IMR-90 (cell line): ENCODE measurements around the gene GIMAP8. TPM values are rescaled to one million over a fixed set of nuclear protein-coding genes. Genes with fewer than 3 reads are reported as not detected.

Experiments used
- ATAC-seq: fragments of 200-7000 bp; cut with Tn5 transposase; 2 replicates; pipeline ENCODE4 v1.9.1; 2020; ENCODE audit warnings: low read depth, mild to moderate bottlenecking, moderate library complexity
- BruUV-seq: library from RNA; stranded (reverse); fragments of 400-500 nt; replicated peaks from 2 replicates; lab custom pipeline; 2021; lab: Mats Ljungman, UMichigan
- CTCF ChIA-PET: fragments of 300-600 bp; formaldehyde crosslinking; extraction: SDS; loops from one replicate; lab custom pipeline; 2021; ENCODE audit warnings: antibody characterized with exemption; lab: Yijun Ruan, JAX
- POLR2A ChIA-PET: fragments of 300-600 bp; sonication (Branson Sonifier 250); formaldehyde crosslinking; loops from one replicate; lab custom pipeline; 2022; ENCODE audit warnings: antibody characterized with exemption; ENCODE audit not compliant: unreplicated experiment; lab: Charles Lee
- DNase-seq: peaks from one replicate; pipeline ENCODE4 v3.0.0; 2013
- H2AFZ ChIP-seq: replicated peaks from 2 replicates; pipeline ENCODE3; 2013; ENCODE audit warnings: low read length, mild to moderate bottlenecking; ENCODE audit not compliant: poor library complexity
- H2AK5ac ChIP-seq: 2 replicates; pipeline ENCODE4 v1.6.1; 2013; ENCODE audit warnings: low read depth, low read length, inconsistent platforms
- H2AK9ac ChIP-seq: replicated peaks from 2 replicates; pipeline ENCODE3; 2013; ENCODE audit warnings: mild to moderate bottlenecking, low read depth, low read length, moderate library complexity; ENCODE audit not compliant: poor library complexity
- H2BK120ac ChIP-seq: 2 replicates; pipeline ENCODE4 v1.6.1; 2013; ENCODE audit warnings: low read depth, low read length, inconsistent platforms
- H2BK15ac ChIP-seq: 3 replicates; pipeline ENCODE4 v1.6.1; 2013; ENCODE audit warnings: low read depth, low read length, inconsistent platforms
- H2BK20ac ChIP-seq: 2 replicates; pipeline ENCODE4 v1.6.1; 2013; ENCODE audit warnings: low read depth, mild to moderate bottlenecking, inconsistent platforms, low read length, moderate library complexity
- H2BK5ac ChIP-seq: 2 replicates; pipeline ENCODE4 v1.6.1; 2013; ENCODE audit warnings: mild to moderate bottlenecking, low read depth, low read length, inconsistent platforms; ENCODE audit not compliant: poor library complexity, severe bottlenecking
- H3K14ac ChIP-seq: replicated peaks from 2 replicates; pipeline ENCODE4 v1.6.1; 2013; ENCODE audit warnings: low read depth, low read length, inconsistent platforms
- H3K18ac ChIP-seq: 2 replicates; pipeline ENCODE4 v1.6.1; 2013; ENCODE audit warnings: low read depth, low read length, control low read depth
- H3K23ac ChIP-seq: 2 replicates; pipeline ENCODE4 v1.6.1; 2013; ENCODE audit warnings: low read depth, low read length, inconsistent platforms
- H3K27ac ChIP-seq: 2 replicates; pipeline ENCODE4 v1.5.1; 2013; ENCODE audit warnings: mild to moderate bottlenecking, control low read depth, low read length; ENCODE audit not compliant: insufficient read depth
- H3K27me3 ChIP-seq: 2 replicates; pipeline ENCODE4 v1.6.1; 2013; ENCODE audit warnings: low read length; ENCODE audit not compliant: control insufficient read depth, insufficient read depth
- H3K36me3 ChIP-seq: 2 replicates; pipeline ENCODE4 v1.6.1; 2013; ENCODE audit warnings: low read length, mixed read lengths; ENCODE audit not compliant: control insufficient read depth, insufficient read depth
- H3K4ac ChIP-seq: 2 replicates; pipeline ENCODE4 v1.6.1; 2013; ENCODE audit warnings: low read depth, low read length, inconsistent platforms
- H3K4me1 ChIP-seq: 2 replicates; pipeline ENCODE4 v1.6.1; 2013; ENCODE audit warnings: low read length, mixed read lengths; ENCODE audit not compliant: control insufficient read depth, insufficient read depth
- H3K4me2 ChIP-seq: 2 replicates; pipeline ENCODE4 v1.6.1; 2013; ENCODE audit warnings: low read depth, mild to moderate bottlenecking, control low read depth, low read length, moderate library complexity
- H3K4me3 ChIP-seq: 2 replicates; pipeline ENCODE4 v1.5.1; 2013; ENCODE audit warnings: low read depth, mild to moderate bottlenecking, control low read depth, low read length, moderate library complexity; ENCODE audit not compliant: insufficient read depth
- H3K56ac ChIP-seq: 2 replicates; pipeline ENCODE4 v1.6.1; 2013; ENCODE audit warnings: low read length, inconsistent platforms; ENCODE audit not compliant: insufficient read depth; ENCODE audit errors: extremely low read depth
- H3K79me1 ChIP-seq, 2 experiments: 2 replicates each; pipeline ENCODE4 v1.6.1; 2013; ENCODE audit warnings: low read length in 2 of 2, inconsistent platforms in 1 of 2, low read depth in 1 of 2
- H3K9ac ChIP-seq: 2 replicates; pipeline ENCODE4 v1.6.1; 2013; ENCODE audit warnings: low read depth, low read length, control low read depth
- H3K9me1 ChIP-seq: 2 replicates; pipeline ENCODE4 v1.6.1; 2013; ENCODE audit warnings: low read length, inconsistent platforms; ENCODE audit not compliant: insufficient read depth
- H3K9me3 ChIP-seq: 2 replicates; pipeline ENCODE4 v1.6.1; 2013; ENCODE audit warnings: low read length; ENCODE audit not compliant: control insufficient read depth, insufficient read depth
- H4K20me1 ChIP-seq: 2 replicates; pipeline ENCODE4 v1.6.1; 2013; ENCODE audit warnings: low read length, inconsistent platforms; ENCODE audit not compliant: insufficient read depth
- H4K5ac ChIP-seq: 2 replicates; pipeline ENCODE4 v1.6.1; 2013; ENCODE audit warnings: mild to moderate bottlenecking, low read depth, low read length, control low read depth
- H4K8ac ChIP-seq, 2 experiments: 2 replicates each; pipeline ENCODE4 v1.6.1; 2013; ENCODE audit warnings: low read depth in 2 of 2, low read length in 2 of 2, control low read depth in 1 of 2, inconsistent platforms in 1 of 2
- H4K91ac ChIP-seq: 2 replicates; pipeline ENCODE4 v1.6.1; 2013; ENCODE audit warnings: low read depth, low read length, inconsistent platforms; ENCODE audit not compliant: insufficient read depth
- BHLHE40 ChIP-seq: fragments of 150-350 bp; IDR thresholded peaks from 2 replicates; pipeline ENCODE4 v1.6.1; 2016; ENCODE audit warnings: mild to moderate bottlenecking, low read depth, low read length
- CEBPB ChIP-seq: IDR thresholded peaks from 2 replicates; pipeline ENCODE4 v1.6.1; 2012; ENCODE audit warnings: low read depth, low read length, improper control_type of control experiment
- CHD1 ChIP-seq: IDR thresholded peaks from 2 replicates; pipeline ENCODE4 v1.6.1; 2012; ENCODE audit warnings: low read depth, low read length, improper control_type of control experiment
- CTCF ChIP-seq: conservative IDR thresholded peaks from 2 replicates; pipeline ENCODE4 v1.5.1; 2012; ENCODE audit warnings: mild to moderate bottlenecking, low read depth, low read length, improper control_type of control experiment
- ELK1 ChIP-seq: fragments of 150-350 bp; IDR thresholded peaks from 2 replicates; pipeline ENCODE4 v1.6.1; 2016; ENCODE audit warnings: low read depth, mild to moderate bottlenecking, low read length, moderate library complexity, borderline replicate concordance
- FOS ChIP-seq: fragments of 150-350 bp; IDR thresholded peaks from 2 replicates; pipeline ENCODE4 v1.6.1; 2016; ENCODE audit warnings: low read depth, low read length
- MAZ ChIP-seq: IDR thresholded peaks from 2 replicates; pipeline ENCODE4 v1.6.1; 2012; ENCODE audit warnings: low read depth, mild to moderate bottlenecking, low read length, improper control_type of control experiment, moderate library complexity, borderline replicate concordance
- MXI1 ChIP-seq: IDR thresholded peaks from 2 replicates; pipeline ENCODE4 v1.6.1; 2012; ENCODE audit warnings: low read depth, mild to moderate bottlenecking, low read length, moderate library complexity, borderline replicate concordance
- NFE2L2 ChIP-seq: fragments of 150-350 bp; IDR thresholded peaks from 2 replicates; pipeline ENCODE4 v1.6.1; 2016; ENCODE audit warnings: low read depth, mild to moderate bottlenecking, low read length
- POLR2A ChIP-seq: IDR thresholded peaks from 2 replicates; pipeline ENCODE4 v1.6.1; 2012; ENCODE audit warnings: mild to moderate bottlenecking, low read depth, low read length
- RCOR1 ChIP-seq: IDR thresholded peaks from 2 replicates; pipeline ENCODE4 v1.6.1; 2012; ENCODE audit warnings: mild to moderate bottlenecking, low read length, improper control_type of control experiment; ENCODE audit not compliant: insufficient replicate concordance
- RFX5 ChIP-seq: IDR thresholded peaks from 2 replicates; pipeline ENCODE4 v1.8.0; 2012; ENCODE audit warnings: low read depth, mild to moderate bottlenecking, low read length, moderate library complexity
- USF2 ChIP-seq: fragments of 150-350 bp; IDR thresholded peaks from 2 replicates; pipeline ENCODE4 v1.6.1; 2017; ENCODE audit warnings: mild to moderate bottlenecking, antibody characterized with exemption, low read length, low read depth
- dilution Hi-C: fragments of 300-500 bp; cut with HindIII; formaldehyde crosslinking; loops from one replicate; pipeline ENCODE4 v1.14.3; 2018; ENCODE audit warnings: low sequenced_read_pairs; ENCODE audit not compliant: unreplicated experiment
- in situ Hi-C: fragments of 300-500 bp; cut with MboI; formaldehyde crosslinking; loops from 3 replicates; pipeline ENCODE4 v1.14.3; 2019; ENCODE audit warnings: low sequenced_read_pairs, inconsistent platforms, mixed read lengths
- intact Hi-C: fragments of 100-400 bp; cut with micrococcal nuclease; formaldehyde crosslinking; loops from 2 replicates; pipeline ENCODE4 v1.10.0; 2022
- polyA plus RNA-seq, 3 experiments: library from polyadenylated mRNA; depleted of rRNA; stranded (reverse); fragments of >200 nt; gene quantifications; 2 replicates each; pipeline ENCODE4 v1.2.3, GENCODE V29; 2012; ENCODE audit warnings: low replicate concordance in 1 of 3
- total RNA-seq: library from RNA; depleted of rRNA; stranded (reverse); fragments of >200 nt; gene quantifications from 2 replicates; pipeline ENCODE4 v1.2.3, GENCODE V29; 2012

Gene GIMAP8
- total and polyA plus RNA-seq, 2 of the 4 experiments (the other 2 are of a cell fraction) = not detected

GRCh38 chr7:150502519-150502918 lies 52.1 kb downstream of the GIMAP8 start:
- in situ Hi-C loops = no loop called here

More at GRCh38 chr7:150502519-150502918, 52.1 kb downstream of the GIMAP8 start:
- Histone ChIP-seq H2BK120ac (no peak overlapping the region), H2AK9ac (no peak overlapping the region), H4K8ac (no peak overlapping the region), H2AK5ac (no peak overlapping the region), H3K4me2 (no peak overlapping the region), H3K9me3 (no peaks in the 10 kb centered on the region; the same call in 1 of the 2 replicates), H2AFZ (no peak overlapping the region), H3K27me3 (no peaks in the 10 kb centered on the region), H3K14ac (no peak overlapping the region), H3K18ac (no peak overlapping the region), H3K56ac (no peak overlapping the region), H3K9me1 (no peaks in the 10 kb centered on the region), H3K27ac (no peak overlapping the region), H3K36me3 (no peaks in the 10 kb centered on the region), H3K4ac (no peak overlapping the region), H3K4me3 (no peak overlapping the region), H3K79me1 (no peaks in the 10 kb centered on the region), H4K20me1 (no peaks in the 10 kb centered on the region), H3K23ac (no peak overlapping the region), H3K9ac (no peak overlapping the region), H3K4me1 (no peaks in the 10 kb centered on the region), H2BK5ac (no peak overlapping the region), H2BK15ac (no peak overlapping the region), H4K91ac (no peak overlapping the region), H4K5ac (no peak overlapping the region), H2BK20ac (no peak overlapping the region)
- TF ChIP-seq NFE2L2 (no peak), ELK1 (no peak), USF2 (no peak), CTCF (no peak), RCOR1 (no peak), MAZ (no peak), CHD1 (no peak), FOS (no peak), POLR2A (no peak), MXI1 (no peak), BHLHE40 (no peak), RFX5 (no peak), CEBPB (no peak)
- BruUV-seq = no TSS peak
- intact Hi-C loops (no loop called here), dilution Hi-C loops (no loop called here)
- ChIA-PET POLR2A (no interaction called here), CTCF (interaction anchor here (0.6 kb wide), 1 partner anchor 21 kb away, joined by 3 read pairs; no protein-coding TSS in a partner anchor)
- no peak for ATAC-seq
- DNase-seq = no peak
